HUES64 (cell line): ENCODE measurements around the gene COL6A3. TPM values are rescaled to one million over a fixed set of nuclear protein-coding genes. Genes with fewer than 3 reads are reported as not detected.

Source experiments
- H3K27ac ChIP-seq: 2 replicates; pipeline ENCODE4 v1.7.0; 2013; ENCODE audit warnings: low read depth, low read length, inconsistent platforms
- H3K27me3 ChIP-seq: 2 replicates; pipeline ENCODE4 v1.6.1; 2013; ENCODE audit warnings: mild to moderate bottlenecking, low read length; ENCODE audit not compliant: insufficient read depth
- H3K36me3 ChIP-seq: 2 replicates; pipeline ENCODE4 v1.6.1; 2013; ENCODE audit warnings: mild to moderate bottlenecking, low read length; ENCODE audit not compliant: insufficient read depth
- H3K4me1 ChIP-seq: 2 replicates; pipeline ENCODE4 v1.6.1; 2013; ENCODE audit warnings: mild to moderate bottlenecking, low read length, moderate library complexity; ENCODE audit not compliant: insufficient read depth
- H3K4me3 ChIP-seq: 2 replicates; pipeline ENCODE4 v1.5.1; 2013; ENCODE audit warnings: mild to moderate bottlenecking, low read length, moderate library complexity
- H3K9ac ChIP-seq: 2 replicates; pipeline ENCODE4 v1.6.1; 2013; ENCODE audit warnings: mild to moderate bottlenecking, low read depth, low read length
- H3K9me3 ChIP-seq: 2 replicates; pipeline ENCODE4 v1.6.1; 2013; ENCODE audit warnings: low read depth, low read length; ENCODE audit not compliant: insufficient read depth
- WGBS: fragments of 150-250, 120-280 bp; methylation state at CpG from one replicate; pipeline ENCODE4 v1.1.7; 2013; ENCODE audit warnings: missing lambda C conversion rate; 5-methylcytosine and 5-hydroxymethylcytosine counted together
- polyA plus RNA-seq, 2 experiments: library from polyadenylated mRNA; stranded (reverse); fragments of 50-300 nt; gene quantifications; one replicate each; pipeline ENCODE4 v1.2.3, GENCODE V29; 2013

COL6A3 gene, protein sequence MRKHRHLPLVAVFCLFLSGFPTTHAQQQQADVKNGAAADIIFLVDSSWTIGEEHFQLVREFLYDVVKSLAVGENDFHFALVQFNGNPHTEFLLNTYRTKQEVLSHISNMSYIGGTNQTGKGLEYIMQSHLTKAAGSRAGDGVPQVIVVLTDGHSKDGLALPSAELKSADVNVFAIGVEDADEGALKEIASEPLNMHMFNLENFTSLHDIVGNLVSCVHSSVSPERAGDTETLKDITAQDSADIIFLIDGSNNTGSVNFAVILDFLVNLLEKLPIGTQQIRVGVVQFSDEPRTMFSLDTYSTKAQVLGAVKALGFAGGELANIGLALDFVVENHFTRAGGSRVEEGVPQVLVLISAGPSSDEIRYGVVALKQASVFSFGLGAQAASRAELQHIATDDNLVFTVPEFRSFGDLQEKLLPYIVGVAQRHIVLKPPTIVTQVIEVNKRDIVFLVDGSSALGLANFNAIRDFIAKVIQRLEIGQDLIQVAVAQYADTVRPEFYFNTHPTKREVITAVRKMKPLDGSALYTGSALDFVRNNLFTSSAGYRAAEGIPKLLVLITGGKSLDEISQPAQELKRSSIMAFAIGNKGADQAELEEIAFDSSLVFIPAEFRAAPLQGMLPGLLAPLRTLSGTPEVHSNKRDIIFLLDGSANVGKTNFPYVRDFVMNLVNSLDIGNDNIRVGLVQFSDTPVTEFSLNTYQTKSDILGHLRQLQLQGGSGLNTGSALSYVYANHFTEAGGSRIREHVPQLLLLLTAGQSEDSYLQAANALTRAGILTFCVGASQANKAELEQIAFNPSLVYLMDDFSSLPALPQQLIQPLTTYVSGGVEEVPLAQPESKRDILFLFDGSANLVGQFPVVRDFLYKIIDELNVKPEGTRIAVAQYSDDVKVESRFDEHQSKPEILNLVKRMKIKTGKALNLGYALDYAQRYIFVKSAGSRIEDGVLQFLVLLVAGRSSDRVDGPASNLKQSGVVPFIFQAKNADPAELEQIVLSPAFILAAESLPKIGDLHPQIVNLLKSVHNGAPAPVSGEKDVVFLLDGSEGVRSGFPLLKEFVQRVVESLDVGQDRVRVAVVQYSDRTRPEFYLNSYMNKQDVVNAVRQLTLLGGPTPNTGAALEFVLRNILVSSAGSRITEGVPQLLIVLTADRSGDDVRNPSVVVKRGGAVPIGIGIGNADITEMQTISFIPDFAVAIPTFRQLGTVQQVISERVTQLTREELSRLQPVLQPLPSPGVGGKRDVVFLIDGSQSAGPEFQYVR (N-terminal part only)
- polyA plus RNA-seq (2013, experiment 1 of 2): 2.1 TPM
- 2.9 TPM for polyA plus RNA-seq (2013, experiment 2 of 2)

GRCh38 chr2:237413777-237414661 is at the start of gene COL6A3:
COL6A3 (minus strand) TSS chr2:237414164; CDS start chr2:237396817, 17,347 bp downstream.
- 0 out of 2 replicates have a peak within 1 kb of the TSS, but pooled peaks have one; percentile 38 for H3K9ac ChIP-seq
- no peaks in the 10 kb centered on the region for H3K27me3 ChIP-seq
- peak within 1 kb of the TSS; percentile 20; the same call in 1 of the 2 replicates for H3K4me3 ChIP-seq
- H3K4me1 ChIP-seq: 0 out of 2 replicates have a peak, but pooled peaks cover 7% of the 10 kb centered on the region
- no peaks in the 10 kb centered on the region for H3K36me3 ChIP-seq
- no peak within 1 kb of the TSS for H3K27ac ChIP-seq
- no peaks in the 10 kb centered on the region for H3K9me3 ChIP-seq
- 88% methylated on average over 15 of the region's 16 CpGs for WGBS

DNA sequence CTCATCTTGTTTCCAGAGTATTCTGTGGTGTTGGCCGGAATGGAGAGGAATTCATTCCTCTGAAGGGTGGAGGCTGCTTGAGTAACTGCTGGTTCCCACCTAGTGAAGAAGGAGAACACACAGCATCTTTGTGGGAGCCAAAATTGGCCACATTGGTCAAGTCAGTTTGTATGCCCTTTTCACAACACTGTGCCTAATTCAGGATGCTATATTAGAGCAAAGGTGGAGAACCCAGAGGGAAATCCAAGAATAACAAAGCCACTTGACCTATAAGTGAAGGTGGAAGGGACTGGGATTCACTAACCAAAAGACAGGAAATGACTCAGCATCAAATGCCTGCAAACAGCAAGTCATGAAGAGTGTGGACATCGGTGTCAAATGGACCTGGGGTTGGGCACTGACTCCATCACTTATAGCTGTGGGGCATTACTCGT is 45.8 kb upstream of the COL6A3 start:
- Histone ChIP-seq H3K9me3 (no peaks in the 10 kb centered on the region), H3K4me1 (no peaks in the 10 kb centered on the region), H3K27me3 (no peaks in the 10 kb centered on the region), H3K4me3 (no peak overlapping the region), H3K36me3 (no peaks in the 10 kb centered on the region), H3K27ac (no peak overlapping the region), H3K9ac (no peak overlapping the region)
- WGBS: 83% methylated on average over 3 of the region's 3 CpGs

DNA sequence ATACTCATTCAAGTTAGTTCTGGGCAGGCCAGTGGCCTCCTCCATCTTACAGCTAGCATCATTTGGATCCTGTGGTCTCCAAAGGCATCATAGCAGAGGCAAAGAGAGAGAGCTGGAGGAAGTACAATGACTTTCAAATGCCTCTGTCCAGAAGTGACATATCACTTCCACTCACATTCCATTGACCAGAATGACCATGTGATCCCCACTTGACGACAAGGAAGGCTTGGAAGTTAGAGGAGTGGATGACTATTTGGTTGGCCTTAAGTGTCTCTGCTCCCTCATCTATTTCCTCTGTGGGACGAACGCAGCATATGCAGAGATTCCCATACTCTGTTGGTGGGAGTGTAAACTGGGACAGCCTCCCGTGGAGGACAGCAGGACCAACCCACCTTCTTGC is 45.3 kb upstream of the COL6A3 start:
- H3K27ac ChIP-seq: no peak overlapping the region
- H3K36me3 ChIP-seq: no peaks in the 10 kb centered on the region
- H3K4me3 ChIP-seq: no peak overlapping the region
- H3K9me3 ChIP-seq: no peaks in the 10 kb centered on the region
- H3K27me3 ChIP-seq: no peaks in the 10 kb centered on the region
- 92% methylated on average over 3 of the region's 4 CpGs for WGBS
- no peaks in the 10 kb centered on the region for H3K4me1 ChIP-seq
- H3K9ac ChIP-seq: no peak overlapping the region

DNA sequence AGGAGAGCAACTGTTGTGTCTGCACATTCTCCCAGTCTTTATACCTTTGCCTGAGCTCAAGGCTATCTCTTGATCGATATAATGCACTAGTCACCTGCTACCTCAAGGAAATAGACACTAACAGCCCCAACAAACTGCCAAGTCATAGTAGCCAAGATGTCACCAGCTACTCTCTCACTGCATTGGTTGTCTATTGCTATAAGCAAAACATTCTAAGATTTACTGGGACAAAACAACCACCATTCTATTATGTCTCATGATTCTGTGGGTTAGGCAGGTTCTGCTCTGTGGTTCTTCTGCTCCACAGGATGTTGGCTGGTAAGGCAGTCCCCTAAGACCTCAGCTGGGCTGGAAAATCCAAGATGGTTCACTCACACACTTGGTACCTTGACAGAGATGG is 44.6 kb upstream of the COL6A3 start:
- no peak overlapping the region for H3K4me3 ChIP-seq
- 82% methylated on average over 1 of the region's 1 CpG for WGBS
- H3K9me3 ChIP-seq: no peaks in the 10 kb centered on the region
- H3K27me3 ChIP-seq: no peaks in the 10 kb centered on the region
- no peaks in the 10 kb centered on the region for H3K36me3 ChIP-seq
- no peak overlapping the region for H3K9ac ChIP-seq
- no peak overlapping the region for H3K27ac ChIP-seq
- no peaks in the 10 kb centered on the region for H3K4me1 ChIP-seq

GRCh38 chr2:237457388-237457941 is 43.5 kb upstream of the COL6A3 start:
- Histone ChIP-seq H3K4me3 (no peak overlapping the region), H3K4me1 (no peaks in the 10 kb centered on the region), H3K9ac (no peak overlapping the region), H3K9me3 (no peaks in the 10 kb centered on the region), H3K27ac (no peak overlapping the region), H3K27me3 (no peaks in the 10 kb centered on the region), H3K36me3 (no peaks in the 10 kb centered on the region)
- WGBS: 90% methylated on average over 2 of the region's 2 CpGs

DNA sequence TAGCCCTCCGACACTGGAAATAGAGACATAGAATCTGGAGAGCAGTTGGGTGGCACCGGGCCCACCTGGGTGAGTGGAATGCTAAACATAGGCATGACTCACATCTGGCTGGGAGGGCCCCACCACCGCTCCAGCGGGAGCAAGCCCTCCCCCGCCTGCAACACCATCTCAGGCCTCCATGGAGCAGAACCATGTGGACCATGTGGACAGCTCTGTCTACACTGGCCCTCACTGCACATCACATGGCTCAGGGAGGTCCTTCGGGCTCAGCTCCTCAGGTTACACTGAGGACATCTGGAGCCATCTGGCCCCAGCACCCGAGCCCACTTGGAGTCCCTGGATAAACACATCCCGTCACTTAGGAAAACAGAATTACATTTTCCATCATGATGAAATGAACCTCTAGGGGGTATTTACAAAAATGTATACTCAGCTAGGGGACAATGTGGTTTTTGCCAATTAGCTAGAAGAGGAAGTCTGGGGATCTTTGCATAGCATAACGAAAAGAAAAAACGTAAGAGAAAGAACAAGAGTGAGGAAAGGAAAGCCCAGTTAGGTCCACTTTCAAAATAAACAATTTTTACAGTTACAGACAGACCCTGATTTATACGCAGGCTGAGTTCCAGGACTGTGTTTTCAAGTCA is 42.4 kb upstream of the COL6A3 start:
- H3K4me3 ChIP-seq: no peak overlapping the region
- H3K36me3 ChIP-seq: no peaks in the 10 kb centered on the region
- H3K9ac ChIP-seq: no peak overlapping the region
- 90% methylated on average over 11 of the region's 11 CpGs for WGBS
- no peaks in the 10 kb centered on the region for H3K27me3 ChIP-seq
- no peaks in the 10 kb centered on the region for H3K9me3 ChIP-seq
- H3K4me1 ChIP-seq: no peaks in the 10 kb centered on the region
- H3K27ac ChIP-seq: no peak overlapping the region

DNA sequence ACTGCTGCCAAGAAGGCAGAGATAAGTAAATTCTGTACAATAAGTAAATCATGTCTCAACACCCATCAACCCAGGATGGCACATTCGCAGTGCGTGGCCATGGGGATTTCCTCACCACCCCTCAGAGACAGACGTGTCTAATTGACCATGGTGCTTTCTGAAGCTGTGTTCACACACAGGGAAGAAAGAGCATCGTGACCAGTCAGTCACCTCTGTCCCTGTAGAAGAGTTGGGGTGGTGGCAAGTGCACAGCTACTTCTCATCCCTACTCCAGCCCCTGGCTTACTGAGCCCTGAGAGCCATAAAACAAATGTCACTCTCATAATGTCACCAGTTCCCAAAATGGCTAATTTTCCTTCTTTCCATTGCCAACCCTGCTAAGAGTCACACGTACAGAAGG is 41.8 kb upstream of the COL6A3 start:
- 91% methylated on average over 5 of the region's 5 CpGs for WGBS
- Histone ChIP-seq H3K27me3 (no peaks in the 10 kb centered on the region), H3K4me1 (no peaks in the 10 kb centered on the region), H3K27ac (no peak overlapping the region), H3K9ac (no peak overlapping the region), H3K36me3 (no peaks in the 10 kb centered on the region), H3K9me3 (no peaks in the 10 kb centered on the region), H3K4me3 (no peak overlapping the region)

DNA sequence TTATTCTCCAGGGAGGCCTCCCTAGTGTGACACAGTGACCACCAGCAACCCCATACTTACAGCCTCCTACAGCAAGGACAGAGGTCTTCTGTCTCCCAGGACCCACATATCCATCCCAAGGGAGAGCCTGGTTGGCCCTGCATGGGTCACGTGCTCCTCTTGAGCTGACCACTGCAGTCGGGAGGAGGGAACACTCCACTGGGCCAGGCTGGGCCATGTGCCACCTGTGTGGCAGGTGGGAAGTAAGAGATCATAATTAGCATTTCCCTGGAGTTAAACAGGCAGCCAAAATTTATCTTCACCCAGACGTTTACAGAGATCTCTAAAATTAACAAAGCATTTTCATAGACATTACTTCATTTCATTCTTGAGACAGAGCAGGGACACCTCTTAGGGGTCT is 39.7 kb upstream of the COL6A3 start:
- Histone ChIP-seq H3K4me1 (no peaks in the 10 kb centered on the region), H3K9me3 (no peaks in the 10 kb centered on the region)
- 94% methylated on average over 3 of the region's 3 CpGs for WGBS

GRCh38 chr2:237452861-237453260 is 38.9 kb upstream of the COL6A3 start:
- no peak overlapping the region for H3K4me3 ChIP-seq
- H3K27ac ChIP-seq: no peak overlapping the region
- no peak overlapping the region for H3K9ac ChIP-seq
- 85% methylated on average over 3 of the region's 3 CpGs for WGBS
- H3K27me3 ChIP-seq: no peaks in the 10 kb centered on the region
- no peaks in the 10 kb centered on the region for H3K9me3 ChIP-seq
- H3K4me1 ChIP-seq: no peaks in the 10 kb centered on the region
- H3K36me3 ChIP-seq: no peaks in the 10 kb centered on the region

More for the DNA sequence above, 39.7 kb upstream of the COL6A3 start:
- Histone ChIP-seq H3K4me3 (no peak overlapping the region), H3K27ac (no peak overlapping the region), H3K27me3 (no peaks in the 10 kb centered on the region), H3K9ac (no peak overlapping the region), H3K36me3 (no peaks in the 10 kb centered on the region)
